ENCODE data around the gene HSPA12A.

- TF ChIP-seq EZH2 (IDR thresholded peaks at IDR 0.05; ENCODE audit: low read length, unreplicated experiment) (no peak), CTCF (conservative IDR thresholded peaks at IDR 0.05; ENCODE audit: low read depth, low read length) (no peak)
Measured at GRCh38 chr10:116687633-116688032, 54.7 kb downstream of the HSPA12A start.
